Keratinocyte (primary cell): ENCODE measurements around the gene RSPH1.

Source experiments
- CTCF ChIP-seq, 3 experiments: IDR thresholded peaks in 1 of 3; conservative IDR thresholded peaks in 1 of 3; optimal IDR thresholded peaks in 1 of 3; 2 replicates in 2 of 3; 3 replicates in 1 of 3; pipeline versions ENCODE3 to v1.5.1; 2011; ENCODE audit warnings: low read length in 3 of 3, mild to moderate bottlenecking in 3 of 3, moderate library complexity in 2 of 3, control low read depth in 1 of 3, inconsistent platforms in 1 of 3; ENCODE audit not compliant: insufficient read depth in 2 of 3; ENCODE audit errors: extremely low read depth in 1 of 3
- EZH2 ChIP-seq: IDR thresholded peaks from one replicate; pipeline ENCODE4 v1.6.1; 2012; ENCODE audit warnings: inconsistent platforms, mild to moderate bottlenecking, low read length, moderate library complexity

DNA sequence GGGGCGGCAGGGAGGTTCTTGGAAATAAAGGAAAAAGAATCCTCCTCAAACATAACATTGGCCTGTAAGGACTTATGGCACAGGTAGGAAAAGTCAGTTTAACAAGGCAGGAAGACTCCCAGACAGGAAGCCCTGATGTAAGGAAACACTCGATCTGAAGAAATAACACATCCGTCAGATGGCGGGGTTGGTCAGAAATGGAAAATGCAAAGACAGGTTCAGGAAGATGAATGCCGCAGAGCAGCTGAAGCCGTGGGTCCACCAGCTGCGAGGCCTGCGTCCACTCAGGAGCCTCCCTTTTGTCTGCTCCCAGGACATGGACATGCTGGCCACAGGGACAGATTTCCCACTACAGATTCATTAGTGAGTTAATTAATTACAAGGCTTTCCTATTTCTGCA is 3.8 kb downstream of the RSPH1 start:
- TF ChIP-seq EZH2 = no peak
- no peak for TF ChIP-seq CTCF (optimal IDR thresholded peaks at IDR 0.05 in 1 of 3, IDR thresholded peaks at IDR 0.05 in 1 of 3, conservative IDR thresholded peaks at IDR 0.05 in 1 of 3; ENCODE audit: extremely low read depth in 1 of 3, insufficient read depth in 2 of 3, low read length in 3 of 3)
